Fibroblast of villous mesenchyme (primary cell): Measurements from ENCODE around the gene GPD2. TPM values are rescaled to one million over a fixed set of nuclear protein-coding genes. Genes with fewer than 3 reads are reported as not detected.
A peak's percentile ranks its signal among the peaks of the same experiment; 100 is the strongest.
"Not testable (repeated sequence)": the region's sequence is repeated elsewhere in the genome, so short reads cannot be mapped to it uniquely, and the experiment has no call there.

Source experiments
- DNase-seq: peaks from one replicate; pipeline ENCODE4 v3.0.0-alpha.2; 2010; ENCODE audit warnings: low read depth
- H3K4me3 ChIP-seq: 2 replicates; pipeline ENCODE4 v1.5.1; 2011; ENCODE audit warnings: low read depth, mild to moderate bottlenecking, low read length
- total RNA-seq: library from RNA; depleted of rRNA; stranded (reverse); fragments of >200 nt; gene quantifications from 2 replicates; pipeline ENCODE4 v1.2.3, GENCODE V29; 2012
- TF ChIP-seq, protein P1 (sequence below): IDR thresholded peaks from 2 replicates; pipeline ENCODE4 v1.5.1; 2012; ENCODE audit warnings: low read depth, mild to moderate bottlenecking, low read length; ENCODE audit not compliant: insufficient read depth

GPD2 gene
- total RNA-seq, 1 donor = 63.9 TPM

DNA sequence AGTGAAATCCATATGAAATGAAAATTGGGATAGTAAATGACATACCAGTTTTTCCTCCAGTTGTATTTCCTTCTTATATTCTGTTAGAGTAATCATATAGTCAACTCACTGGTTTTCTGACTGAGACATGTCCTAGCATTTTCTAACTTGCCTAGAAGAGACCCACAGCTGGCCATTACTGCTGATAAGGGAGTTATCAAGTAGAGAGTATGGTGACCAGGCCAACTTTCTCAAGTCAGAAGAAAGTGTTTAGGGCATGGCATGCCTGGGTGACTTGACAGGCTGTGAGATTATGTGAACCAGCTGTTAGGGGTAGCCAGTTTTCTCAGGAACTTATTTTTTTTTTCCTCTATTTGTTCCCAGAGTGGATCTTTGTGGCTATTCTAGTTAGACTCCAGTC, 81.2 kb downstream of the GPD2 start:
- TF ChIP-seq, protein P1, sequence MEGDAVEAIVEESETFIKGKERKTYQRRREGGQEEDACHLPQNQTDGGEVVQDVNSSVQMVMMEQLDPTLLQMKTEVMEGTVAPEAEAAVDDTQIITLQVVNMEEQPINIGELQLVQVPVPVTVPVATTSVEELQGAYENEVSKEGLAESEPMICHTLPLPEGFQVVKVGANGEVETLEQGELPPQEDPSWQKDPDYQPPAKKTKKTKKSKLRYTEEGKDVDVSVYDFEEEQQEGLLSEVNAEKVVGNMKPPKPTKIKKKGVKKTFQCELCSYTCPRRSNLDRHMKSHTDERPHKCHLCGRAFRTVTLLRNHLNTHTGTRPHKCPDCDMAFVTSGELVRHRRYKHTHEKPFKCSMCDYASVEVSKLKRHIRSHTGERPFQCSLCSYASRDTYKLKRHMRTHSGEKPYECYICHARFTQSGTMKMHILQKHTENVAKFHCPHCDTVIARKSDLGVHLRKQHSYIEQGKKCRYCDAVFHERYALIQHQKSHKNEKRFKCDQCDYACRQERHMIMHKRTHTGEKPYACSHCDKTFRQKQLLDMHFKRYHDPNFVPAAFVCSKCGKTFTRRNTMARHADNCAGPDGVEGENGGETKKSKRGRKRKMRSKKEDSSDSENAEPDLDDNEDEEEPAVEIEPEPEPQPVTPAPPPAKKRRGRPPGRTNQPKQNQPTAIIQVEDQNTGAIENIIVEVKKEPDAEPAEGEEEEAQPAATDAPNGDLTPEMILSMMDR = no peak
- DNase-seq = peak; percentile 70

DNA sequence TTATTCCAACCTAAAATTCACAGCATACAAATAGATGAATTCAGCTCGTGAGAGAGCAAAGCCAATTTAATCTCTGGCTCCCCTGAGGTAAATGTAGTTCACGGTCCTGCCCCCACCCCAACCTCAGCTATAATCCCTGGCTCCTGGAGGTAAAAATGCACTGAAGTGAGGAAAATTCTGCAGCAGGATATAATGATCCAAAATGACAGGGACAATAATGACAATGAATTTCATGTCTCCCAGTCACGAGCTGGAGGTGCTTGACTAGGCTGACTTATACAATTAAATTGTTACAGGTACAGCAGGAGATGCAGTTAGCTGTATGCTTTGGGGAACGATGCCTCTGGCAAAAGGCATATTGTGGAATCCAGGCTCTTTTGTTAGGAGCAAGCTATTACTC, 82.0 kb downstream of the GPD2 start:
- DNase-seq = no peak
- TF ChIP-seq, protein P1 = no peak
- no peak overlapping the region for H3K4me3 ChIP-seq

More for the DNA sequence above, 81.2 kb downstream of the GPD2 start:
- H3K4me3 ChIP-seq = no peak overlapping the region

DNA sequence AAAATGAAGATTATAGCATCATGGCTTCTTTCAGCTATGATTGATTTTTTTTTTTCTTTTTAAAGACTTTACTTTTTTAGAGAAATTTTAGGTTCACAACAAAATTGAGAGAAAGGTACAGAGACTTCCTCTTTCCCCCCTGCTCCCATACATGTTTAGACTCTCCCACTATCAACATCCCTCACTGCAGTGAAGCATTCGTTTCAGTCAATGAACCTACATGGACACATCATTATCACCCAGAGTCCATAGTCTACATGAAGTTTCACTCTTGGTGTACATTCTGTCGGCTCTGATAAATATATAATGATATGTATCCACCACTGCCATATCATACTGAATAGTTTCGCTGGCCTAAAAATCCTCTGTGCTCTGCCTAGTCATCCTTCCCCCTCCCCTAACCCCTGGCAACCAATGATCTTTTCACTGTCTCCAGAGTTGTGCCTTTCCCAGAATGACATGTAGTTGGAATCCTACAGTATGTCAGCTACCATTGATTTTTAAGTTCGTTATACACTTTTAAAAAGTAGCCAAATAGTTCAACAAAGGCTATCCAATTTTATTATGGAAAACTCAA, 86.8 kb downstream of the GPD2 start:
- no peak overlapping the region for H3K4me3 ChIP-seq
- TF ChIP-seq, protein P1 = no peak
- DNase-seq = no peak

DNA sequence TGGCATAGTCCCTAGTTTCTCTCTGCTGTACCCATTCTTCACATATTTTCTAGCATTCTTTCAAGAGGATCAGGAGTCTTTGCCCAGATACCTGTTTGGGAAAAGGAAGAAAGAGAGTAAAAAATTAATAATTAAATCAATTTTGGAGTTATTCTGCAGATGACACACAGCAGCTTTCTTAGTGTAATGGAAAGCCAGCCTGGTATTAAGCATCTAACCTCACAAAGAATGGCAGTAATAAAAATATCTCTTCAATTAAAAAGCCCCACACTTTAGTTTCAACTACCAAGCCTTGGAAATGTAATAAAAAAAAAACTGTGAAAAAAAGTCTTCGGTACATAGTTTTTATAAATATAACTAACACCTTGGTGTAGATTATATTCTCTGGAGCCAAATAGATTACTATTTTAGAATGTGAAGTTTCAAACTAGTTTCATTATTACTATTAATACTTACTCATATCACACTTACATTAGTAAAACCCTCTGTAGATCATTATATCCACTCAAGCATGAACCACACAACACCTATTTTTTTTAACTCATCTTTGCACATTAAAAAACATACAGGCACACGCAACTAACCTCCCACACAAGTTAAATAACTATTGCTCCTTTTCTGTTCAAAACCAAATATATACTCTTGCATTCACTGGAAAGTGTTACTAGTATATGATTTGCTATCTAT, 90.9 kb downstream of the GPD2 start:
- no peak for DNase-seq
- no peak overlapping the region for H3K4me3 ChIP-seq
- TF ChIP-seq, protein P1 = no peak

DNA sequence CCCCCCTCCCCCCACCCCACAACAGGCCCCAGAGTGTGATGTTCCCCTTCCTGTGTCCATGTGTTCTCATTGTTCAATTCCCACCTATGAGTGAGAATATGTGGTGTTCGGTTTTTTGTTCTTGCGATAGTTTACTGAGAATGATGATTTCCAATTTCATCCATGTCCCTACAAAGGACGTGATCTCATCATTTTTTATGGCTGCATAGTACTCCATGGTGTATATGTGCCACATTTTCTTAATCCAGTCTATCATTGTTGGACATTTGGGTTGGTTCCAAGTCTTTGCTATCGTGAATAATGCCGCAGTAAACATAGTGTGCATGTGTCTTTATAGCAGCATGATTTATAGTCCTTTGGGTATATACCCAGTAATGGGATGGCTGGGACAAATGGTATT, 92.4 kb downstream of the GPD2 start:
- not testable (repeated sequence) for DNase-seq

DNA sequence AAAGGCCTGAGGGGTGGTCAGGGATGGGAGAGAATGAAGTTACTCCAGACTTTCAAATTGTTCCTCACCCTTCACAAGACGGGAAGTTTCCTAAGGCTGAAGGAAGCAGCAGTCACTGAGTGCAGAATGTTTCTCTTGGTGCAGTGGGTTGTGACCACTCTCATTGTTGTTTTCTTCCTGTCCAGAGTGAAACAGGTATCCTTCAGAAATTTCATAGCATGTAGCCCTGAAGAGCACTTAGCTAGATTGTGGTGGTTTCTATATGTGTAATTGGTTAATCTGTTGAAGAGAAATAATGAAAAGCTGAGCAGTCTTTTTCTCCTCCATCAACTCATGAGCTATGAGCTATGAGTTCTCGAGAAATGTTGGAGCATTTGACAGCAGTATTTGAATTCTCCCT, 96.8 kb downstream of the GPD2 start:
- TF ChIP-seq, protein P1 = no peak
- H3K4me3 ChIP-seq = no peak overlapping the region
- no peak for DNase-seq

More for the DNA sequence above, 92.4 kb downstream of the GPD2 start:
- not testable (repeated sequence) for H3K4me3 ChIP-seq

DNA sequence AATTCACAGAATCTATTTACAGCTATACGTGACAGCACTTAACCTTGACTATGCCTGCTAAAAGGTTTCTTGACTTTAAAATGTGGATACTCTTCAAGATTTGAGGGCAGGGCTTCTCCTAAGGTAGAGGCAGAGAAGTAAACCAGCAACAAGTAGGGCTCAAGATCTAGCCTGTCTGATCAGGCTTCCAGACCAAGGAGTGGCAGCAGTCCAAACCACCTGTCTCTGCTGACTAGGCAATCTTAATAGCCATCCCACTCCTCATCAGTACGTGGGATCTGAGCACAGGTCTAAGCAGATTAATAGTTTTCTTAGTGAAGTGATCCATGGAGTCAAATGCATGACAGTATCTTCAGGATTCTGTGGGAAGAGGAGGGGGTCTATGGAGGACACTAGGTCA, 100.4 kb downstream of the GPD2 start:
- no peak for DNase-seq
- TF ChIP-seq, protein P1 = no peak
- no peak overlapping the region for H3K4me3 ChIP-seq
